NCI-H510A (cell line): ENCODE measurements around the gene H1-8.

Experiments used
- DNase-seq: peaks from one replicate; lab custom pipeline; 2025; lab: John Stamatoyannopoulos, UW

The H1-8 gene

DNA sequence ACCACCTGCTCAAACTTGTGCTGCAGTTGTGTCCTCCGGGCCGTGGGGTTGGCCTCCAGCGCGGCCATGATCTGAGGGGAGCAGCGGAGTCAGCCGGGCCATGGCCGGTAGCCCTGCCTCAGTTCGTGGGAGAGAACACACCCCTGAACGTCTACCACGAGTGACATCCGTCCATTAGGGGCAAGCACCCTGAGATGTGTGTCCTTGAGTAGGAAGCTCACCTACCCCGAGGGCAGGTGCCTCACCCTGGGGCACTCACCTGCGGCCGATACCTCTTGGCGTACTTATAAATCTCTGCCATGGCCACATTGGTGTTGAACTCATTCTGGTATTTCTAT, 13.4 kb downstream of the H1-8 start:
- no peak for DNase-seq

- DNase-seq: no peak
These were observed 14.0 kb downstream of the H1-8 start for GRCh38 chr3:129556890-129557547.

DNA sequence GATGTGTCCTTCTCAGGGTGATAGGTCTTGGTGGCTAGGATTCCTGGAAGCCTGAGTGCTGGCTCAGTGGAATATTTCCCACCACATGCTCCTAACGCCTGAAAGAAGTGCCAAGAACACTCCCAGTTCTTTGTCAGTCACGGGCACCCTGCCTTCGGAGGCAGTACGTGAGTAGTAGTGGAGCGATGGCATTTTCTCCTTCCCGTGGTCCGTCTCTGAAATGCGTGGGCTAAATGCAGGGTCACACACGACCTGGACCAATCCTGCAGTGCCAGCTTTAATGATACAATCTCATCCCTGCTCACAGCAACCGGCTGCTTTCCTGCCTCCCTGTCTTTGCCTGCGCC, 14.5 kb downstream of the H1-8 start:
- no peak for DNase-seq

- DNase-seq: no peak
These were observed 15.3 kb downstream of the H1-8 start for GRCh38 chr3:129558081-129558771.

DNA sequence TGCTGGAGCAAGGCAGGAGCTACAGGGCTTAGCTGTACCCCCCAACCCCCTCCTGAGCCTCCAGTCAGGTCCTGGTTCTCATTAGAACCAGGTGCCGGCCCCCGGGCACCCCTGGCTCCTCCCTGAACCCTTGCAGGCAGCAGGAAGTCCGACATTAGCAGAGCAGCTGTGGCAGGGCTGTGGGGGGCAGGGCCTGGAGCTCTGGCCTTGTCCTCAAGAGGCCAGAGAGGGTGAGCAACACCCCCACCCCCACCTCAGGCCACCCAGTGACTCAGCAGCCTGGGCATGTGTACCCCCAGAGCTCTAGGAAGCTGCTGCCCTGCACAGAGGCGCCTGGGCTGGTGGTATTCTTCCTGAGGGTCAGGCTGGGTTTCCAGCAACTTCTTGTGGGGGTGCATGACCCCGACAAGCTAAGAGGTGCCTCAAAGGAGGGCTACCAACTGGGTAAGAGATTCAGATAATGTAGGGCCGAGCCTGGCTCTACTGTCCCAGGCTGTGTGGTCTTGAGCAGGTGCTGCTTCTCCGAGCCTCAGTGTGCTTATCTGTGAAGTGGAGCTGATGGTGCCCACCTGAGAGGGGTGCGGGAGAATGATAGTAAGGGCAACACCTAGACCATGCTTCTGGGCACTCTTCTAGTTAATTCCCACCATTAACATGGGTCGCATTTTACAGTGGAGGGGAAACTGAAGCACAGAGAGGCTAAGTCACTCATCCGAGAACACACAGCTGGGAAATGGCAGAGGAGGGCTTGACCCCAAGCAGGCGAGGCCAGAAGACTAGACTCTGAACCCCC, 16.0 kb downstream of the H1-8 start:
- DNase-seq: no peak

DNA sequence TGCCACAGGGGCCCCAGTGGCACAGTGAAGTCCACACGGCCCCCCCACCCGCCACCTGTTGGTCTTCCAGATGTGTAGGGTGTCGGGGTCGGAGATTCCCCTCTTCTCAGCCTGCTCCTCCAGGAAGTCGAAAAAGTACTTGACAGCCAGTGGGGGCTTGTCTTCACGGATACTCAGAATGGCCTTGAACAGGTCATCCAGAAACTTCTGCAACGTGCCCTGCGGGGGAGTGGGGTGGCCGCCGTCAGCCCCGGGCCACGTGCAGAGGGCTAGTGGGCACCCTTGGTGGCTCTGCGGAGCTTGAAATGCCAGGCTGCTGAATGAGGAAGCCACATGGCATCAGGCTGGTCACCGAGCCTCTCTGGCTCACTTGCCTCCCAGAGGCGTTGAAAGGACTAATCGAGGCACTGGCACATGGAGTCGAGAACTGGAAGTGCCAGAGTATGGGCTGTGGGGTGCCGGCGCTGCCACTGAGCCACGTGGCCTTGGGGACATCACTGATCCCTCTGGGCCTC, 16.6 kb downstream of the H1-8 start:
- DNase-seq: no peak

GRCh38 chr3:129560269-129560787, 17.4 kb downstream of the H1-8 start:
- DNase-seq: no peak

- DNase-seq: no peak
These were observed 18.1 kb downstream of the H1-8 start for GRCh38 chr3:129560911-129561594.

DNA sequence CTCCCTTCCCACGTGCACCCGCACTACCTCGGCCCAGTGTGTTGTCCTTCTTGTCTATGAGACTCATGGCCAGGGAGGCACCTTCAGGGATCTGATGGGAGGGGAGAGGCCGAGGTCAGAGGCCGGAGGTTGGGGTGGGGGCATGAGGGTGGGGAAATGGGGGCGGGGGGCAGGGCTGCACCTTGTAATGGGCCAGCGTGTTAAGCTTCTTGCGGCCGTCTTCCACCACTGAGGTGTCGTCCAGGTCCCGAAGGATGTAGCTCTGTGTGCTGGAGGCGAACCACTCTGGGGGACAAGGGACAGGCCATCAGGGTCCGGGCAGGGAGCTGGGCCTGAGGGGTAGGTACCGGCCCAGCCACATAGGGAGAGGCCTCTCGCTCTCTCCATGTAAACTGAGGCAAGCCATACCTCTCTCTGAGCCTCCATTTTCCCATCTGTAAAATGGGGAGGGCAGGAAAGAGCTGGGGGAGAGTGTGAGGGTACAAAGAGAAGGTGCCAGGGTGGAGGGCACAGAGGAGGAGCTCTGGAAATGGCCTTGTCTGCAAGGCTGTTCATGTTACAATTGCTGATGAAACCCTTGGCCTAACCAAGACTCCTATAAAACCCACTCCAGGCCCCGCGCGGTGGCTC, 18.8 kb downstream of the H1-8 start:
- no peak for DNase-seq

GRCh38 chr3:129562803-129563202, 19.8 kb downstream of the H1-8 start:
- DNase-seq: no peak

GRCh38 chr3:129563332-129563731, 20.4 kb downstream of the H1-8 start:
- no peak for DNase-seq

GRCh38 chr3:129563850-129564535, 21.0 kb downstream of the H1-8 start:
- no peak for DNase-seq

GRCh38 chr3:129564981-129565644, 22.1 kb downstream of the H1-8 start:
- no peak for DNase-seq

GRCh38 chr3:129565902-129566301, 22.9 kb downstream of the H1-8 start:
- DNase-seq: no peak

GRCh38 chr3:129567176-129567705, 24.3 kb downstream of the H1-8 start:
- no peak for DNase-seq

- no peak for DNase-seq
These were observed 25.0 kb downstream of the H1-8 start for GRCh38 chr3:129567939-129568338.

DNA sequence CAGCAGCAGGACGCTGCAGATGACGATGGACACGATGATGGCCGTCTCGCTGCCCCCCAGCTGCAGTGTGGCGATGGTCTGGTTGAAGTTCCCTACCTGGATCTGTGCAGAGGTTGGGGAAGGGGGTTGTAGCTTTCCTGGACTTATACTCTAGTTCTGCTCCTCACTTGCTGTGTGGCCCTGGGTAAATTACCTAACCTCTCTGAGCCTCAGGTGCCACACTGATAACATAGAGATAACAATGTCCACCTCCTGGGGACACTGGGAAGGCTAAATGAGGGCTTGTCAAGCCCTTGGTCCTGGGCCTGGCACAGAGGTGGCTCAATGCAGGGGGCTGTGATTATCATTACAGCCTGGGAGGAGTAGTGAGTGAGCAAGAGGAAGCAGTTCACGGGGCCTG, 26.9 kb downstream of the H1-8 start:
- DNase-seq: no peak

GRCh38 chr3:129571605-129572547, 28.9 kb downstream of the H1-8 start:
- no peak for DNase-seq

GRCh38 chr3:129572603-129573002, 29.6 kb downstream of the H1-8 start:
- no peak for DNase-seq
